GM18867 (cell line): ENCODE results near the gene TBC1D12.
"Not testable (repeated sequence)": the region's sequence is repeated elsewhere in the genome, so short reads cannot be mapped to it uniquely, and the experiment has no call there.

Experiments used
- ATAC-seq: cut with Tn5 transposase; IDR thresholded peaks from one replicate; pipeline ENCODE4 v1.9.1; 2021; ENCODE audit warnings: mild to moderate bottlenecking, moderate library complexity; ENCODE audit not compliant: unreplicated experiment

TBC1D12 gene

GRCh38 chr10:94402204-94402842 is at the start of gene TBC1D12:
TSS of gene TBC1D12 (plus strand) at chr10:94402541. CDS start at chr10:94402614, 73 bp downstream.
- peak; percentile 74 for ATAC-seq

- no peak for ATAC-seq
Observed at GRCh38 chr10:94353336-94353735, 49.0 kb upstream of the TBC1D12 start.

- no peak for ATAC-seq
Observed at GRCh38 chr10:94355841-94356240, 46.5 kb upstream of the TBC1D12 start.

DNA sequence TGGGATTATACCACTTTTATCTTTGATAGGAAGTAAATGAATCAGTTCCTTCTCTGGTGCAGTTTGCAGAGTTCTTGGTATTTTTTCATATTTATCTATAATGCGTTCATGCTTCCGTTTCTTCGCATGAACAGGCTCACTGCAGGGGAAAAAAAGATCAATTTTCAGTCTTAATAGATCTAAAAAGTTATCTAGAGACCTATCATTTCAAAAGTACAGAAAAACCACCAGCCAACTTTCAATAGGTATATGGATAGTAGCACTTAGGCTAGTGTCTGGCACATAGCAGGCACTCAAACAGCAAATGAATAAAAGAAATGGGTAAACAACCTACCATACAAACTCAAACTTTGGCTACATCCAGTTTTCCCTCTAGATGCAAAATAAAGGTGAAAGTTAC is 45.1 kb upstream of the TBC1D12 start:
- ATAC-seq: no peak

- no peak for ATAC-seq
Observed at GRCh38 chr10:94358480-94358879, 43.9 kb upstream of the TBC1D12 start.

GRCh38 chr10:94361171-94361794 is 41.1 kb upstream of the TBC1D12 start:
- ATAC-seq: no peak

DNA sequence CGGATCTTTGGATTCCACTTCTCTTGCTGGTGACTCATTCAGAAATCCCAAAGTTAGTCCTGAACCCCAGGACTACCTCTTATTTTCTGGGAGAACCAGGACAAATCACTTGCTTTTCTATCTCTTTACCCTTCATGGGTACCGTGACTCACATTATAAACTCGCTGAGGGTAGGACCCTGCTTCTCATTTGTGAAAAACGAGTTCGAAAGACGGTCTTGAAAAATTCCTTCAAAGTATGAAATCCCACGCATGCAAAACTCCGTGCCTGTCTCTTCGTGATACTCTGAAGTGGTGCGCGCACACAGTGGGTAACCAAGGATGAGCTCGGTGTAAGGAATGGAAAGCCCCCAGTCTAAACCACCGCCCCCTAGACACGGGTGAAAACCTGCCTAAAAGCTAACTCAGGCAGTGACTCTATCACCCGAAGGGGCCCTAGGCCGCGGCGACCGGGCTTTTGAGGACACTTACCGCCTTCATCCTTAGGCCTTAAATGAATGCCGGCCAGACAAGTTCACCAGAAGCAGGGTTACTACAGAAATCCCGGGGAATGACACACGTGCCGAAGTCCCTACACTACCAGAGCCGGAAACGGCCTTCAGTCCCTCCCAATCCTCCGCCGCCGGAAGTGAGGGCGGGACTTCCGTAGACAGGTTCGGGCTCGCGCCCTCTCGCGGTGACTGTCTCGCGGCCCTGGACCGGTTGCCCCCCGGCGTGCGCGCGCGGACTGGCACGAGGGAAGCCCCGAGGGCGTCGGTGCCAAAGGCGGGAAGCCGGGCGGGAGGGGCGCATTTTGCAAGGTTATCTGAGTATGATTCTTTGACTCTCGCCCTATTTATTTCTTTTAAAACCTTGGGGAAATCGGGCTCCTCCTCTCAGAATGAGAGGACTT is 39.7 kb upstream of the TBC1D12 start, which contains the start of gene NOC3L:
Gene NOC3L, minus strand, starts transcription at position 580 of the 891 bp plus-strand sequence. Its CDS starts 101 bp downstream, at position 479.
- peak; percentile 98 for ATAC-seq

DNA sequence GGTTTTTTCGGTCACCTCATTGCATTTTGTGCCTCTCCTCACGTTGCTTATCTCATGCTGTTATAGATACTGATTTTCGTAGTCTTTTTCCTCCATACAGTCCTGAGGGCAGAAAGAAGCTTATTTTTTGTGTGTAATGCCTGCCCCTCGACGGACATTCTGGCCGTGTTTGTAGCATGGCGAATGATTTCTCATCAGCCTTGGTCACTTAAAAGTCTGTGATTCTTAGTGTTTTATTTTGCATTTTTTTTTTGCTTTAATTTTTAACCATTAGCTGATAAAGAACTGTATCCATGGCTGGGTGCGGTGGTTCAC is 39.1 kb upstream of the TBC1D12 start:
- no peak for ATAC-seq

DNA sequence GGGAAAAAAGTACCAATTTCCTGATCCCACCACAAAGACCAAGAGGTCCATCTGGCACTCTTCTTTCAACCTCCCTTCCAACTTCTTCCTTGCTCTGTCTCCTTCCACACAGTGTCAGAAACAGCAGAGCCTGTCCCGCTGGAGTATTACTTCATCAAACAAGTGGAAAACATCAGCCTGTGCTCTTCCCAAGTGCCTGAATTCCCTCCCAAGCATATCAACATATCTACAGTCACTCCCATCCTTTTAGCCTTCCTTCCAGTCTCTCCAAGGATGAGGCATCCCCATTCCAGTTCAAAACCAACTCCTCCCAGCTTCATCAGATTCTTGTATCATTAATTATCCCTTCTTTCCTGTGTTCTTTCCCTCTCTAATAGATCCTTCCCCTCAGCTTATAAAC is 37.9 kb upstream of the TBC1D12 start:
- ATAC-seq: no peak

DNA sequence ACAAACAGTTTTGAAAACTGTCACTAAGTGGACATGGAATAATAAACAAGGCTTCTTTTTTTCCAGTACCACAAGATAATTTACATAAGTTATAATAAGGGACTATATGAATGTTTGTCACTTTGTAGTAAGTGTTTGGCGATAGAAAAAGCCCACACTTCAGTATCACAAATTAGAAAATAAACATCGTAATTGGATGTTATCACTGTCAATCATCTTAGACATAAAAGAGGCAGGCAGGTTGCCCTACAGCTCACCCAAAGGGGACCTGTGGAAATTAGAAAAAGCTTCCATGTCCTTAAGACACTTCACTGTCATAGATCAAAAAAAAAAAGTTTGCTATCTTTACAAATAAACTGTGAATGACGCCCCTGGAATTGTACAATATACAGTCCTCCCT is 36.0 kb upstream of the TBC1D12 start:
- no peak for ATAC-seq

DNA sequence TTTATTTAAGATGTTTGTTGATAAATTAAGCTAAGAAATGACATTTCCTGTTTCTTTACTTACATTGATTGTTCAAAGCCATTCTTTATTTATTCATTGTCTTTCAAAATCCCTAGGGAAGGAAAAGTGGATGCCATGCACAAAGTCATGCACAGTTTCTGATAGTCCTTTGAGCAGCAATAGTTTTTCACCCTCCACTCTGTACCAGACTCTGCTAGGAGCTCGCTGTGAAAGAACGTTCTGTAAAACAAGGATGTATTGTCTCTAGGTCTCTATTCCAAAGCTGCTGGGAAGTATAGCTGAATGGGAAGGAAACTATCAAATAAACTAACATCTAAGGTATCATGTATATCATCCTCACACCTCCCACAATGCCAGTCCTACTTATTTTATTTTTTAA is 31.8 kb upstream of the TBC1D12 start:
- no peak for ATAC-seq

GRCh38 chr10:94375374-94375773 is 27.0 kb upstream of the TBC1D12 start:
- ATAC-seq: no peak

- no peak for ATAC-seq
Observed at GRCh38 chr10:94376865-94377264, 25.5 kb upstream of the TBC1D12 start.

GRCh38 chr10:94383530-94383929 is 18.8 kb upstream of the TBC1D12 start:
- ATAC-seq: no peak

- ATAC-seq: not testable (repeated sequence)
Observed at GRCh38 chr10:94385733-94386132, 16.6 kb upstream of the TBC1D12 start.

- not testable (repeated sequence) for ATAC-seq
Observed at GRCh38 chr10:94392117-94392516, 10.2 kb upstream of the TBC1D12 start.

DNA sequence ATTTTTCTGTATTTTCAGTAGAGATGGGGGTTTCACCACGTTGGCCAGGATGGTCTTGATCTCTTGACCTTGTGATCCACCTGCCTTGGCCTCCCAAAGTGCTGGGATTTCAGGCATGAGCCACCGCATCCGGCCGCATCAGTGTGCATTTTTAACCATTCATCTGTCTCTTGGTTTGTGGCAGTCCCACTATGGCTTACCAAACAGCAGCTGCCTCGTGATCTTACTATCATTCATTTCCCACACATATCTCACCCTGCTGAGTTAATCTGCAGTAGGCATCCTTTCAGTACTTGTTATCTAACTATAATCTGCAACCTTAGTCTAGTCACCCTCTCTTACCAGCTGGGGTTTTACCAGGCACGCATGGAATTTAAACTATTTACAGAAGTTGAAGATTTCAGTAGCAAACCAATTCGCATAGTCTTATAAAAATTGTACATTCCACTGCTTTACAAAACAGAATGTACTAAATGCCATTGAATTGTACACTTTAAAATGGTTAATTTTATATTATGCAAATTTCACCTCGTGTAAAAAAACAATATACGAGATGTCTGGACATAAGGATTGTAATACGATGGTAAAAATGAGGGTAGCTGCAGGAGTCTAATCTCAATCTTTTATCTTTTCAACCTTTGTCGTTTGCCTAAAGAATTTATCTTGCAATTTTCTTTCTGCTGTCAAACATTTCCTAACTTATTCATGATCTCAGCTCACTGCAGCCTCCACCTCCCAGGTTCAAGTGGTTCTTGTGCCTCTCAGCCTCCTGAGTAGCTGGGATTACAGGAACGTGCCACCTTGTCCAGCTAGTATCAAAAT is 4.6 kb upstream of the TBC1D12 start:
- no peak for ATAC-seq

- ATAC-seq: no peak
Observed at GRCh38 chr10:94398762-94399161, 3.6 kb upstream of the TBC1D12 start.

DNA sequence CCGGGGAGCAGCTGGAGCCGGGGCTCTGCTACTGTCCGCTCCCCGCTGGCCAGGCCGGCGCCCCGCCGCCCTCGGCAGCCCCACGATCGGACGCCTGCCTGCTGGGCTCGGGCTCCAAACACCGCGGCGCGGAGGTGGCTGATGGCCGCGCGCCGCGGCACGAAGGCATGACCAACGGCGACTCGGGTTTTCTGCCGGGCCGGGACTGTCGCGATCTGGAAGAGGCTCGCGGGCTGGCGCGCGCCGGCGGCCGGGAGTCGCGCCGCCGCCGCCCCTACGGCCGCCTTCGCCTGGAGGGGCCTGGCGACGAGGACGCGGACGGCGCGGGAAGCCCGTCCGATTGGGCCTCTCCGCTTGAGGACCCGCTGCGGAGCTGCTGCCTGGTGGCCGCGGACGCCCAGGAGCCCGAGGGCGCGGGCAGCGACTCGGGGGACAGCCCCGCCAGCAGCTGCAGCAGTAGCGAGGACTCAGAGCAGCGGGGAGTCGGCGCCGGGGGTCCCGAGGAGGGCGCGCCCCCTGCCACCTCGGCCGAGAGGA is 570 bp downstream of the TBC1D12 start:
- ATAC-seq: peak; percentile 23

DNA sequence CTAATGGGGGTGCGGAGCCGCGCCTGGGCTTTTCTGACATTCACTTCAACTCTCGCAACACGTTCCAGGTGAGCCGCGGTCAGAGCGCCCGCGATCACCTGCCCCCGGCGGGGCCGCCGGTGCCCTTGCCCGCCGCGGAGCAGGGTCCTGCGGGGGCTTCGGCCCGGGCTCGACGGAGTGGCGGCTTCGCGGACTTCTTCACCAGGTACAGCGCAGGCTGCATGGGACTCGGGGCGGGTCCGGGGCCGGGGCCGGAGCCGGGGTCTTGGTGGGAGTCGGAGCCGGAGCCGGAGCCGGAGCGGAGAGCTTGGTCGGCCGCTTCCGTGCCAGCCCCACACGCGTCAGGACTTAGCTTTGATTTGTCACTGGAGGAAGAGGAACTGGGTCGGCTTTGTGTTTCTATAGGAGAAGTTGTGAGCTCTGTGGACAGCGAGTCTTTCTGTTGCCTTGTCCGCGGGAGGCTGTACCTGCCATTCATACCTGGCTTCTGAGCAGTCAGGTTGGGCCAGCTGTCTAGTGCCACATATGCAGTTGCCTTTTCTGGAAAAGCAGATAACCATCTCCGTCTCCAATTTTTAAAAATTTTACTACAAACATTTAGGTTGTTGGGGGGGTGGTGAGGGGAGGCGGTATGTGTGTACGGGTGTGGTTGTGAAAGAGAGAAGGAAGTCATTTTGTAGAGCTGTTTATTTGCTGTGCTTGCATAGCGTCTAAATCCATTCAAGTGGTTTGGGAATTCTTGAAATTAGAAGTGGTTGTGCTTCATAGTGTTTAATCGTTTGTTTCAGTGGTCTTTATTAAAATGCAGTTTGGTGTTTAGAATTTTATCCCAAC is 1.3 kb downstream of the TBC1D12 start:
- peak; percentile 61 for ATAC-seq
